ENCODE data around the gene DRD3.

DNA sequence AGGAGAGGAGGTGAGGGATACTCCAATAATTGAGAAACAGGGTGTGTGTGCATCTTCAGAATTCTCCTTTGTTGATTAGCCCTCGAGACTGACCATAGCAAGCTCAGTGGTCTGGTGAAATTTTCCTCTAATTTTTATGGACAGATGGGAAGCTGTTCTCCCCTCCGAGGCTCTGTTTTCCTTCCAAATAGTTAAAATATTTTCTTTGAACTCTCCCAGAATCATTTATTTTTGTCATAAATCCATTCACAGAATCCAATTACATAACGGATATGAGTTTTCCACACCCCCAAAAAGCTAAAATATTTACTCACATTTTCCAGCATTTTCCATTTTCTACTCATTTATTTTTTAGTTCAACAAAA lies 85.9 kb downstream of the DRD3 start:
- TF ChIP-seq, protein P1, sequence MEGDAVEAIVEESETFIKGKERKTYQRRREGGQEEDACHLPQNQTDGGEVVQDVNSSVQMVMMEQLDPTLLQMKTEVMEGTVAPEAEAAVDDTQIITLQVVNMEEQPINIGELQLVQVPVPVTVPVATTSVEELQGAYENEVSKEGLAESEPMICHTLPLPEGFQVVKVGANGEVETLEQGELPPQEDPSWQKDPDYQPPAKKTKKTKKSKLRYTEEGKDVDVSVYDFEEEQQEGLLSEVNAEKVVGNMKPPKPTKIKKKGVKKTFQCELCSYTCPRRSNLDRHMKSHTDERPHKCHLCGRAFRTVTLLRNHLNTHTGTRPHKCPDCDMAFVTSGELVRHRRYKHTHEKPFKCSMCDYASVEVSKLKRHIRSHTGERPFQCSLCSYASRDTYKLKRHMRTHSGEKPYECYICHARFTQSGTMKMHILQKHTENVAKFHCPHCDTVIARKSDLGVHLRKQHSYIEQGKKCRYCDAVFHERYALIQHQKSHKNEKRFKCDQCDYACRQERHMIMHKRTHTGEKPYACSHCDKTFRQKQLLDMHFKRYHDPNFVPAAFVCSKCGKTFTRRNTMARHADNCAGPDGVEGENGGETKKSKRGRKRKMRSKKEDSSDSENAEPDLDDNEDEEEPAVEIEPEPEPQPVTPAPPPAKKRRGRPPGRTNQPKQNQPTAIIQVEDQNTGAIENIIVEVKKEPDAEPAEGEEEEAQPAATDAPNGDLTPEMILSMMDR (IDR thresholded peaks at IDR 0.05), result no peak
- TF ChIP-seq ZFX (IDR thresholded peaks at IDR 0.05; ENCODE audit: borderline replicate concordance), result no peak
